H9 (cell line): ENCODE results near the gene WDR37. TPM values are rescaled to one million over a fixed set of nuclear protein-coding genes. Genes with fewer than 3 reads are reported as not detected.

Experiments used
- DNase-seq: peaks from one replicate; pipeline ENCODE4 v3.0.0-alpha.2; 2017
- H2AFZ ChIP-seq: one replicate; pipeline ENCODE4 v1.6.1; 2013; ENCODE audit warnings: mild to moderate bottlenecking, low read length, control low read depth, moderate library complexity
- H2AK5ac ChIP-seq: 2 replicates; pipeline ENCODE4 v1.6.1; 2013; ENCODE audit warnings: low read length, control low read depth, mixed read lengths; ENCODE audit not compliant: insufficient read length
- H2BK120ac ChIP-seq: one replicate; pipeline ENCODE4 v1.6.1; 2013; ENCODE audit warnings: low read depth, mild to moderate bottlenecking, low read length, control low read depth, inconsistent platforms; ENCODE audit not compliant: poor library complexity, severe bottlenecking
- H2BK12ac ChIP-seq: 2 replicates; pipeline ENCODE4 v1.6.1; 2013; ENCODE audit warnings: low read length, control low read depth, mixed read lengths, low read depth; ENCODE audit not compliant: insufficient read length
- H2BK15ac ChIP-seq: 2 replicates; pipeline ENCODE4 v1.6.1; 2013; ENCODE audit warnings: low read depth, low read length, control low read depth
- H2BK20ac ChIP-seq: one replicate; pipeline ENCODE4 v1.6.1; 2013; ENCODE audit warnings: low read depth, mild to moderate bottlenecking, low read length, control low read depth, inconsistent platforms; ENCODE audit not compliant: poor library complexity, severe bottlenecking
- H2BK5ac ChIP-seq: 2 replicates; pipeline ENCODE4 v1.6.1; 2013; ENCODE audit warnings: low read length, control low read depth, mixed read lengths; ENCODE audit not compliant: insufficient read length
- H3K14ac ChIP-seq: 2 replicates; pipeline ENCODE4 v1.6.1; 2013; ENCODE audit warnings: low read length, control low read depth; ENCODE audit not compliant: insufficient read depth
- H3K18ac ChIP-seq: 2 replicates; pipeline ENCODE4 v1.6.1; 2013; ENCODE audit warnings: low read depth, mild to moderate bottlenecking, mixed read lengths, low read length, control low read depth; ENCODE audit not compliant: insufficient read length
- H3K23ac ChIP-seq: 2 replicates; pipeline ENCODE4 v1.6.1; 2013; ENCODE audit warnings: low read length, control low read depth, mixed read lengths, low read depth; ENCODE audit not compliant: insufficient read length
- H3K23me2 ChIP-seq: 2 replicates; pipeline ENCODE4 v1.6.1; 2013; ENCODE audit warnings: low read depth, mild to moderate bottlenecking, mixed read lengths, low read length, control low read depth; ENCODE audit not compliant: insufficient read length, poor library complexity, severe bottlenecking
- H3K27ac ChIP-seq: 2 replicates; pipeline ENCODE4 v1.5.1; 2013; ENCODE audit warnings: low read length, control low read depth, mixed read lengths, low read depth; ENCODE audit not compliant: insufficient read length
- H3K27me3 ChIP-seq: 2 replicates; pipeline ENCODE4 v1.6.1; 2013; ENCODE audit warnings: low read length, control low read depth, inconsistent platforms; ENCODE audit not compliant: insufficient read depth
- H3K4ac ChIP-seq: 2 replicates; pipeline ENCODE4 v1.6.1; 2013; ENCODE audit warnings: low read depth, mild to moderate bottlenecking, control low read depth, inconsistent platforms, low read length, moderate library complexity
- H3K4me1 ChIP-seq: 2 replicates; pipeline ENCODE4 v1.6.1; 2013; ENCODE audit warnings: low read length, control low read depth, inconsistent platforms; ENCODE audit not compliant: insufficient read depth
- H3K4me2 ChIP-seq: 2 replicates; pipeline ENCODE4 v1.6.1; 2013; ENCODE audit warnings: low read length, control low read depth, mixed read lengths; ENCODE audit not compliant: insufficient read length, insufficient read depth
- H3K56ac ChIP-seq: 2 replicates; pipeline ENCODE4 v1.6.1; 2013; ENCODE audit warnings: low read depth, mild to moderate bottlenecking, mixed read lengths, low read length, control low read depth; ENCODE audit not compliant: insufficient read length
- H3K79me1 ChIP-seq: 2 replicates; pipeline ENCODE4 v1.6.1; 2013; ENCODE audit warnings: low read depth, mild to moderate bottlenecking, moderate library complexity, low read length, control low read depth, inconsistent platforms; ENCODE audit not compliant: insufficient read depth, poor library complexity, severe bottlenecking
- H3K79me2 ChIP-seq: 2 replicates; pipeline ENCODE4 v1.6.1; 2013; ENCODE audit warnings: low read length, control low read depth, inconsistent platforms; ENCODE audit not compliant: insufficient read depth
- H3K9ac ChIP-seq: 2 replicates; pipeline ENCODE4 v1.6.1; 2013; ENCODE audit warnings: low read length, control low read depth, mixed read lengths; ENCODE audit not compliant: insufficient read length; ENCODE audit errors: extremely low read depth
- H3K9me3 ChIP-seq: one replicate; pipeline ENCODE4 v1.6.1; 2013; ENCODE audit warnings: low read depth, low read length, inconsistent platforms; ENCODE audit not compliant: control insufficient read depth
- H3T11ph ChIP-seq: one replicate; pipeline ENCODE4 v1.6.1; 2013; ENCODE audit warnings: mild to moderate bottlenecking, low read length, control low read depth, inconsistent platforms
- H4K20me1 ChIP-seq: one replicate; pipeline ENCODE4 v1.6.1; 2013; ENCODE audit not compliant: control insufficient read depth, insufficient read length, insufficient read depth
- H4K5ac ChIP-seq: 2 replicates; pipeline ENCODE4 v1.6.1; 2013; ENCODE audit warnings: low read depth, mild to moderate bottlenecking, mixed read lengths, low read length, control low read depth; ENCODE audit not compliant: insufficient read length
- H4K8ac ChIP-seq: replicated peaks from 2 replicates; pipeline ENCODE4 v1.6.1; 2013; ENCODE audit warnings: low read length, control low read depth, mixed read lengths, low read depth; ENCODE audit not compliant: insufficient read length
- H4K91ac ChIP-seq: 2 replicates; pipeline ENCODE4 v1.6.1; 2013; ENCODE audit warnings: low read depth, mild to moderate bottlenecking, moderate library complexity, mixed read lengths, low read length, control low read depth; ENCODE audit not compliant: insufficient read length
- H3K27ac Mint-ChIP-seq, 3 experiments: 2 replicates in 2 of 3; 3 replicates in 1 of 3; pipeline ENCODE4 v1.8.0; 2020 to 2021; ENCODE audit warnings: mixed read lengths in 3 of 3, mild to moderate bottlenecking in 1 of 3, moderate library complexity in 1 of 3
- H3K27me3 Mint-ChIP-seq: 2 replicates; pipeline ENCODE4 v1.8.0; 2021; ENCODE audit warnings: low read depth, mild to moderate bottlenecking, moderate library complexity, mixed read lengths
- H3K36me3 Mint-ChIP-seq, 3 experiments: 2 replicates in 2 of 3; 3 replicates in 1 of 3; pipeline ENCODE4 v1.8.0; 2020 to 2021; ENCODE audit warnings: low read depth in 3 of 3, mixed read lengths in 3 of 3; ENCODE audit not compliant: insufficient read depth in 1 of 3
- H3K4me1 Mint-ChIP-seq, 2 experiments: 2 replicates each; pipeline ENCODE4 v1.8.0; 2020; ENCODE audit warnings: mixed read lengths in 2 of 2
- H3K4me3 Mint-ChIP-seq, 2 experiments: 2 replicates in 1 of 2; 3 replicates in 1 of 2; pipeline ENCODE4 v1.8.0; 2020 to 2021; ENCODE audit warnings: mild to moderate bottlenecking in 2 of 2, mixed read lengths in 2 of 2, moderate library complexity in 1 of 2
- H3K9me3 Mint-ChIP-seq, 2 experiments: 2 replicates in 1 of 2; 3 replicates in 1 of 2; pipeline ENCODE4 v1.8.0; 2020; ENCODE audit warnings: mild to moderate bottlenecking in 2 of 2, mixed read lengths in 2 of 2, moderate library complexity in 1 of 2
- CTCF ChIP-seq: fragments of 200-600 bp; sonication (generic); conservative IDR thresholded peaks from 3 replicates; pipeline ENCODE4 v1.8.0; 2021; ENCODE audit warnings: antibody characterized with exemption, mild to moderate bottlenecking
- WGBS: extraction: QIAGEN DNeasy Blood & Tissue Kit; methylation state at CpG from one replicate; pipeline ENCODE4 v1.1.7; 2013; ENCODE audit warnings: missing lambda C conversion rate, low lambda C conversion rate, mixed read lengths; ENCODE audit not compliant: insufficient read length; ENCODE audit errors: extremely low coverage; 5-methylcytosine and 5-hydroxymethylcytosine counted together
- total RNA-seq: library from RNA; stranded (reverse); gene quantifications from 2 replicates; pipeline ENCODE4 v1.2.1, GENCODE V29; 2021

Gene WDR37
- total RNA-seq, 1 experiment from 2014 or later = 13.1 TPM

GRCh38 chr10:1130226-1130625 lies 74.0 kb downstream of the WDR37 start:
- no peak overlapping the region for H4K5ac ChIP-seq
- no peak overlapping the region for H3K27ac ChIP-seq
- no peak overlapping the region for H2BK20ac ChIP-seq
- no peak overlapping the region for H2BK5ac ChIP-seq
- no peak overlapping the region for H4K8ac ChIP-seq
- no peaks in the 10 kb centered on the region for H3K9me3 Mint-ChIP-seq
- H3K4me1 ChIP-seq = no peaks in the 10 kb centered on the region
- no peak for DNase-seq
- H3K9me3 ChIP-seq = no peaks in the 10 kb centered on the region
- H3K79me2 ChIP-seq = no peaks in the 10 kb centered on the region
- H3K36me3 Mint-ChIP-seq = peaks cover 29 to 47% (median 45%) of the 10 kb centered on the region in 3 experiments; a peak in 6 of 7 replicates
- no peak overlapping the region for H3T11ph ChIP-seq
- no peak overlapping the region for H2BK12ac ChIP-seq
- no peak overlapping the region for H3K4me2 ChIP-seq
- no CpG with 5 or more reads among the region's 10 CpGs for WGBS
- H3K4me1 Mint-ChIP-seq = peaks cover 4 to 5% of the 10 kb centered on the region in 2 experiments; a peak in 2 of 4 replicates
- peak overlapping the region in 1 of 3 experiments; percentile 49; a peak in 1 of 7 replicates for H3K27ac Mint-ChIP-seq
- H3K9ac ChIP-seq = no peak overlapping the region
- H3K14ac ChIP-seq = no peak overlapping the region
- H3K79me1 ChIP-seq = no peaks in the 10 kb centered on the region
- no peak overlapping the region for H3K4me3 Mint-ChIP-seq
- no peaks in the 10 kb centered on the region for H3K27me3 ChIP-seq
- no peaks in the 10 kb centered on the region for H4K20me1 ChIP-seq
- no peaks in the 10 kb centered on the region for H3K23me2 ChIP-seq
- H2BK15ac ChIP-seq = no peak overlapping the region
- no peak overlapping the region for H2AFZ ChIP-seq
- H3K4ac ChIP-seq = no peak overlapping the region
- no peak overlapping the region for H4K91ac ChIP-seq
- no peak overlapping the region for H2BK120ac ChIP-seq
- H2AK5ac ChIP-seq = no peak overlapping the region
- H3K18ac ChIP-seq = no peak overlapping the region
- no peak overlapping the region for H3K23ac ChIP-seq
- no peak for TF ChIP-seq CTCF
- no peak overlapping the region for H3K56ac ChIP-seq
- H3K27me3 Mint-ChIP-seq = no peaks in the 10 kb centered on the region
